ENCODE measurements around the gene TICAM2.
"Not testable (repeated sequence)": the region's sequence is repeated elsewhere in the genome, so short reads cannot be mapped to it uniquely, and the experiment has no call there.

The TICAM2 gene

GRCh38 chr5:115601701-115602590 is at the start of gene TICAM2:
Gene TICAM2, minus strand, starts transcription at chr5:115602479. Its CDS starts 21,223 bp downstream, at chr5:115581256.
- ChIA-PET POLR2A (ENCODE audit: low non-redundant PET) (no interaction called here), CTCF (interaction anchor here (0.7 to 1.1 kb wide), 3 partner anchors 13 to 533 kb away, joined by 3 to 4 read pairs (median 4); no protein-coding TSS in a partner anchor)
- peak; percentile 76 for DNase-seq (ENCODE audit: low spot score)
- peak; percentile 35 for TF ChIP-seq CTCF (conservative IDR thresholded peaks at IDR 0.05; ENCODE audit: low read depth)
- H3K27ac ChIP-seq: peak within 1 kb of the TSS; percentile 81

GRCh38 chr5:115649541-115649940 is 47.3 kb upstream of the TICAM2 start:
- TF ChIP-seq CTCF (conservative IDR thresholded peaks at IDR 0.05; ENCODE audit: low read depth): no peak
- no peak for DNase-seq (ENCODE audit: low spot score)
- ChIA-PET CTCF (interaction anchor here (0.5 kb wide), 2 partner anchors 19 to 1299 kb away, joined by 3 read pairs; no protein-coding TSS in a partner anchor), POLR2A (ENCODE audit: low non-redundant PET) (no interaction called here)
- H3K27ac ChIP-seq: no peak overlapping the region

- ChIA-PET POLR2A (ENCODE audit: low non-redundant PET) (no interaction called here), CTCF (no interaction called here)
- TF ChIP-seq CTCF (conservative IDR thresholded peaks at IDR 0.05; ENCODE audit: low read depth): no peak
- H3K27ac ChIP-seq: no peak overlapping the region
- DNase-seq (ENCODE audit: low spot score): no peak
Observed at GRCh38 chr5:115648056-115648455, 45.8 kb upstream of the TICAM2 start.

GRCh38 chr5:115645386-115645785 is 43.1 kb upstream of the TICAM2 start:
- CTCF ChIA-PET: interaction anchor here (0.7 kb wide), 1 partner anchor 665 kb away, joined by 3 read pairs; no protein-coding TSS in a partner anchor
- POLR2A ChIA-PET (ENCODE audit: low non-redundant PET); DNase-seq (ENCODE audit: low spot score); H3K27ac ChIP-seq: not testable (repeated sequence)

- POLR2A ChIA-PET (ENCODE audit: low non-redundant PET): no interaction called here
- CTCF ChIA-PET: interaction anchor here (0.6 to 0.7 kb wide), 2 partner anchors 44 to 262 kb away, joined by 3 read pairs; no protein-coding TSS in a partner anchor
- no peak for DNase-seq (ENCODE audit: low spot score)
- no peak overlapping the region for H3K27ac ChIP-seq
- no peak for TF ChIP-seq CTCF (conservative IDR thresholded peaks at IDR 0.05; ENCODE audit: low read depth)
Observed at GRCh38 chr5:115644046-115644445, 41.8 kb upstream of the TICAM2 start.

GRCh38 chr5:115641948-115642347 is 39.7 kb upstream of the TICAM2 start:
- TF ChIP-seq CTCF (conservative IDR thresholded peaks at IDR 0.05; ENCODE audit: low read depth): no peak

GRCh38 chr5:115640274-115640673 is 38.0 kb upstream of the TICAM2 start:
- no peak overlapping the region for H3K27ac ChIP-seq
- ChIA-PET CTCF (interaction anchor here (0.6 kb wide), 2 partner anchors 27 to 374 kb away, joined by 4 to 10 read pairs; no protein-coding TSS in a partner anchor), POLR2A (ENCODE audit: low non-redundant PET) (no interaction called here)
- no peak for TF ChIP-seq CTCF (conservative IDR thresholded peaks at IDR 0.05; ENCODE audit: low read depth)
- DNase-seq (ENCODE audit: low spot score): no peak

More at GRCh38 chr5:115641948-115642347, 39.7 kb upstream of the TICAM2 start:
- POLR2A ChIA-PET (ENCODE audit: low non-redundant PET): no interaction called here
- no peak for DNase-seq (ENCODE audit: low spot score)
- CTCF ChIA-PET: no interaction called here
- no peak overlapping the region for H3K27ac ChIP-seq

All from RWPE1 (cell line).